A549 (cell line): ENCODE data around the gene CCR1. TPM values are rescaled to one million over a fixed set of nuclear protein-coding genes. Genes with fewer than 3 reads are reported as not detected.

Experiments used
- ATAC-seq, 2 experiments: fragments of 200-7000 bp in 1 of 2; fragments of >200 bp in 1 of 2; cut with Nextera tagmentation in 1 of 2; cut with Tn5 transposase in 1 of 2; 3 replicates each; pipeline versions ENCODE4 v1.8.0 to v1.9.1; 2018 to 2020; ENCODE audit warnings: mild to moderate bottlenecking in 1 of 2, moderate library complexity in 1 of 2
- CTCF ChIA-PET: fragments of 300-600 bp; sonication (Branson Sonifier 250); formaldehyde crosslinking; extraction: SDS; loops from one replicate; lab custom pipeline; 2021; ENCODE audit warnings: antibody characterized with exemption, inconsistent platforms; lab: Yijun Ruan, JAX
- POLR2A ChIA-PET: fragments of 350-600 bp; formaldehyde crosslinking; extraction: SDS; loops from one replicate; lab custom pipeline; 2021; ENCODE audit warnings: antibody characterized with exemption, inconsistent platforms; lab: Yijun Ruan, JAX
- DNase-seq, 2 experiments: peaks; one replicate each; pipeline versions ENCODE4 v3.0.0 to v3.0.0-alpha.2; 2011 to 2016; ENCODE audit warnings: low read depth in 1 of 2, low spot score in 1 of 2
- FAIRE-seq: peaks from 2 replicates; lab custom pipeline; 2011; peaks lifted over from hg19 to GRCh38; lab: Jason Lieb, UNC
- H3K27ac ChIP-seq, 2 experiments: fragments of >200 bp; sonication (Bioruptor Twin); formaldehyde crosslinking; 3 replicates each; pipeline ENCODE4 v1.5.1; 2016 to 2017
- H3K4me1 ChIP-seq: fragments of >200 bp; sonication (Bioruptor Twin); formaldehyde crosslinking; 3 replicates; pipeline ENCODE4 v1.6.1; 2016
- H3K4me2 ChIP-seq: fragments of >200 bp; sonication (Bioruptor Twin); formaldehyde crosslinking; 3 replicates; pipeline ENCODE4 v1.6.1; 2016
- H3K4me3 ChIP-seq: fragments of >200 bp; sonication (Bioruptor Twin); formaldehyde crosslinking; 3 replicates; pipeline ENCODE4 v1.5.1; 2016
- H3K9me3 ChIP-seq: fragments of >200 bp; sonication (Bioruptor Twin); formaldehyde crosslinking; 3 replicates; pipeline ENCODE4 v1.6.1; 2016
- BHLHE40 ChIP-seq: IDR thresholded peaks from 2 replicates; pipeline ENCODE4 v1.6.1; 2012; ENCODE audit warnings: low read depth, low read length, inconsistent platforms
- CBX8 ChIP-seq: fragments of 200-600 bp; sonication (generic); IDR thresholded peaks from 2 replicates; pipeline ENCODE4 v1.6.1; 2016
- CEBPB ChIP-seq, 2 experiments: fragments of >200 bp in 1 of 2; sonication (Bioruptor Twin) in 1 of 2; formaldehyde crosslinking in 1 of 2; IDR thresholded peaks; 2 replicates each; pipeline ENCODE4 v1.6.1; 2012 to 2016
- CHD2 ChIP-seq: fragments of 150-350 bp; IDR thresholded peaks from 2 replicates; pipeline ENCODE4 v1.6.1; 2014; ENCODE audit warnings: low read length; ENCODE audit not compliant: partially characterized antibody
- CHD4 ChIP-seq: fragments of 200-600 bp; sonication (generic); IDR thresholded peaks from 2 replicates; pipeline ENCODE4 v1.6.1; 2016; ENCODE audit warnings: antibody characterized with exemption, mild to moderate bottlenecking, borderline replicate concordance
- EHMT2 ChIP-seq: fragments of 200-600 bp; sonication (generic); IDR thresholded peaks from 2 replicates; pipeline ENCODE4 v1.6.1; 2016; ENCODE audit warnings: antibody characterized with exemption, low read depth, mild to moderate bottlenecking, moderate library complexity
- FOSL2 ChIP-seq, 2 experiments: fragments of 450-650 bp in 1 of 2; fragments of >200 bp in 1 of 2; sonication (Bioruptor Twin) in 1 of 2; formaldehyde crosslinking; IDR thresholded peaks; 2 replicates each; pipeline versions ENCODE4 v1.5.0 to v1.6.1; 2016 to 2020; ENCODE audit warnings: mild to moderate bottlenecking in 1 of 2, moderate library complexity in 1 of 2
- GATA3 ChIP-seq: IDR thresholded peaks from 2 replicates; pipeline ENCODE4 v1.6.1; 2012; ENCODE audit warnings: borderline replicate concordance
- HDAC2 ChIP-seq: fragments of 200-600 bp; sonication (generic); IDR thresholded peaks from 2 replicates; pipeline ENCODE4 v1.6.1; 2016
- JUNB ChIP-seq: fragments of >200 bp; sonication (Bioruptor Twin); formaldehyde crosslinking; IDR thresholded peaks from 2 replicates; pipeline ENCODE4 v1.6.1; 2016
- KDM1A ChIP-seq: fragments of 200-600 bp; sonication (generic); IDR thresholded peaks from 2 replicates; pipeline ENCODE4 v1.6.1; 2016; ENCODE audit warnings: low read depth, mild to moderate bottlenecking
- KDM5A ChIP-seq: fragments of 200-600 bp; sonication (generic); IDR thresholded peaks from 2 replicates; pipeline ENCODE4 v1.6.1; 2016; ENCODE audit warnings: antibody characterized with exemption, mild to moderate bottlenecking
- MAZ ChIP-seq: fragments of 150-350 bp; IDR thresholded peaks from 2 replicates; pipeline ENCODE4 v1.6.1; 2014; ENCODE audit warnings: antibody characterized with exemption, low read depth, low read length, borderline replicate concordance
- NFE2L2 ChIP-seq: fragments of 150-350 bp; conservative IDR thresholded peaks from 2 replicates; pipeline ENCODE4 v1.6.1; 2014; ENCODE audit warnings: low read length
- NR3C1 ChIP-seq: fragments of >200 bp; sonication (Bioruptor Twin); formaldehyde crosslinking; IDR thresholded peaks from 3 replicates; pipeline ENCODE4 v1.6.1; 2017
- RAD21 ChIP-seq, 2 experiments: fragments of >200 bp in 1 of 2; sonication (Bioruptor Twin) in 1 of 2; formaldehyde crosslinking in 1 of 2; IDR thresholded peaks in 1 of 2; conservative IDR thresholded peaks in 1 of 2; 2 replicates in 1 of 2; 3 replicates in 1 of 2; pipeline ENCODE4 v1.6.1; 2012 to 2018; ENCODE audit warnings: inconsistent platforms in 1 of 2
- ZC3H11A ChIP-seq: fragments of 450-650 bp; IDR thresholded peaks from 2 replicates; pipeline ENCODE4 v1.6.1; 2014; ENCODE audit warnings: antibody characterized with exemption, mild to moderate bottlenecking
- ZSCAN20 ChIP-seq: fragments of 250-450 bp; sonication (Bioruptor Pico); IDR thresholded peaks from 2 replicates; pipeline ENCODE4 v1.8.0; 2022; ENCODE audit warnings: mild to moderate bottlenecking, moderate library complexity
- WGBS: methylation state at CpG from one replicate; pipeline ENCODE4 v1.1.6; 2017; ENCODE audit errors: missing lambda C conversion rate; 5-methylcytosine and 5-hydroxymethylcytosine counted together
- polyA plus RNA-seq, 4 experiments: library from polyadenylated mRNA; depleted of rRNA in 3 of 4; stranded (reverse); fragments of >200 nt; fragmentation: RNase III in 1 of 4; extraction: RNeasy Plus Mini Kit Qiagen cat#74134 plus additional on column Dnase treatment in 1 of 4; gene quantifications; 2 replicates in 3 of 4; 3 replicates in 1 of 4; pipeline ENCODE4 v1.2.3, GENCODE V29; 2011 to 2017
- TF ChIP-seq, protein P1 (sequence below): IDR thresholded peaks from 2 replicates; pipeline ENCODE4 v1.6.1; 2012
- TF ChIP-seq, protein P2 (sequence below): fragments of 150-350 bp; IDR thresholded peaks from 2 replicates; pipeline ENCODE4 v1.6.1; 2014; ENCODE audit warnings: low read depth, mild to moderate bottlenecking, low read length
- TF ChIP-seq, protein P3 (sequence below): IDR thresholded peaks from 2 replicates; pipeline ENCODE4 v1.6.1; 2012; ENCODE audit warnings: low read depth, borderline replicate concordance
- TF ChIP-seq, protein P4 (sequence below): fragments of >200 bp; sonication (Bioruptor Twin); formaldehyde crosslinking; IDR thresholded peaks from 3 replicates; pipeline ENCODE4 v1.6.1; 2016

The CCR1 gene
- polyA plus RNA-seq, 2 of the 4 experiments (the other 2 are of a cell fraction): 0.03 TPM; not detected in 1

DNA sequence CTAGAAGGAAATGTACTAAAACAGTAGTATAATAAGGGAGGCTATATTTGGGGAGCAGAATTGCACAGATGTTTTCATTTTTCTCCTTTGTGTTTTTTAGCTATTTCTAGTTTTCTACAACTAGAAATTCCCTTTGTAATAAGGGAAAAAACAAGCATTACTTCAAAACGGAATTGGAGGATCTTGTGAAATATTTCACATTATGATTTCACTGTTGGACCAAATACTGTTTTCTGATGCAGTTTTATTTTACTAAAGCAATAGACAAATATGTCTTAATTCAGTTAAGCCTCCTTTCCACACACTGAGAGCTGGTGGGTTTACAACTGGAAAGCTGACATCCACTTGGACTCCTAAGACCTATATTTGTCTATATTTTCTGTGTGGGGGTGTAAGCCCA lies 7.3 kb downstream of the CCR1 start (continued):
- TF ChIP-seq NR3C1 (no peak), ZC3H11A (no peak), ZSCAN20 (no peak)

DNA sequence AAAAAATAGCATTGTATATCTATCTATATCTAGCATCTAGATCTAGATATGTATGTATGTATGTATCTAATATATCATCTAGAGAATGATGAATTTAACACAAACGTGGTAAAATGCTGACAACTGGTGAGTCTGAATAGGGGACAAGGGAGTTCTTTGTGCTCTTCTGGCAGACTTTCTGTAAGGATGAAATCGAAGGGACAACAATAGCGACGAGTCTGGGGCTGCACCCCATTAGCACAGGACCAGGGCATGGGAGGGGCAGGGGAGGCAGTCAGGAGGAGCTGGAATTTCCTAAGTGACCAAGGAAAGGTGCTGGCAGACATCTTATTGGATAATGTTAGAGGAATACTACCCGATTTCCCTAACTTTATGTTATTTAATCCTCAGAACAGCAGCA lies 7.9 kb downstream of the CCR1 start:
- Histone ChIP-seq H3K27ac (no peak overlapping the region), H3K4me2 (no peak overlapping the region), H3K4me1 (no peaks in the 10 kb centered on the region), H3K9me3 (peaks cover 3% of the 10 kb centered on the region; the same call in 1 of the 3 replicates), H3K4me3 (no peak overlapping the region)
- WGBS: 11% methylated on average over 5 of the region's 5 CpGs
- DNase-seq: no peak
- ChIA-PET CTCF (interaction anchor here (1.5 kb wide), 1 partner anchor 10 kb away, joined by 3 read pairs; no protein-coding TSS in a partner anchor), POLR2A (no interaction called here)
- ATAC-seq: no peak
- no peak for FAIRE-seq
- TF ChIP-seq, protein P1, sequence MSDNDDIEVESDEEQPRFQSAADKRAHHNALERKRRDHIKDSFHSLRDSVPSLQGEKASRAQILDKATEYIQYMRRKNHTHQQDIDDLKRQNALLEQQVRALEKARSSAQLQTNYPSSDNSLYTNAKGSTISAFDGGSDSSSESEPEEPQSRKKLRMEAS: no peak
- TF ChIP-seq, protein P2, sequence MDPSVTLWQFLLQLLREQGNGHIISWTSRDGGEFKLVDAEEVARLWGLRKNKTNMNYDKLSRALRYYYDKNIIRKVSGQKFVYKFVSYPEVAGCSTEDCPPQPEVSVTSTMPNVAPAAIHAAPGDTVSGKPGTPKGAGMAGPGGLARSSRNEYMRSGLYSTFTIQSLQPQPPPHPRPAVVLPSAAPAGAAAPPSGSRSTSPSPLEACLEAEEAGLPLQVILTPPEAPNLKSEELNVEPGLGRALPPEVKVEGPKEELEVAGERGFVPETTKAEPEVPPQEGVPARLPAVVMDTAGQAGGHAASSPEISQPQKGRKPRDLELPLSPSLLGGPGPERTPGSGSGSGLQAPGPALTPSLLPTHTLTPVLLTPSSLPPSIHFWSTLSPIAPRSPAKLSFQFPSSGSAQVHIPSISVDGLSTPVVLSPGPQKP: no peak
- TF ChIP-seq CHD2 (no peak), NFE2L2 (no peak)

DNA sequence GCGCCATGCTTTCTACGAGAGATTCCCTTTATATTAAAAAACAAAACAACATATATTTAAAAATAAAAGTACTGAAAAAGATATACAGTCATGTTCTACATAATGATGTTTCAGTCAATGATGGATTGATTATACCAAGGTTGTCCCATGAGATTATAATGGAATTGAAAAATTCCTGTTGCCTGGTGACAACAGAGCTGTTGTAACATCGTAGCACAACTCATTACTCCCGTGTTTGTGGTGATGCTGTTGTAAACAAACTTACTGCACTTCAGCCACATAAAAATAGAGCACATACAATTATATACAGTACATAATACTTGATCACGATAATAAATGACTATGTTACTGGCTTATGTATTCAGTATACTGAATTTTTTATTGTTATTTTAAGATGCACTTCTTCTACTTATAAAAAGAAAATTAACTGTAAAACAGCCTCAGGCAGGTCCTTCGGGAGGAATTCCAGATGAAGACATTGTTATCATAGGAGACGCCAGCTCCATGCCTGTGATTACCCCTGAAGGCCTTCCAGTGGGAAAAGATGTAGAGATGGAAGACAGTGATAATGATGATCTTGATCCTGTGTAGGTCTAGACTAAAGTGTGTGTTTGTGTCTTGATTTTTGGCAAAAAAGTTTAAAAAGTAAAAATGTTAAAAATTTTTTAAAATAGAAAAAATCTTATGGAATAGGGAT lies 11.7 kb downstream of the CCR1 start:
- ATAC-seq (no peak), FAIRE-seq (no peak), DNase-seq (no peak)
- ChIA-PET POLR2A (no interaction called here), CTCF (no interaction called here)
- TF ChIP-seq, protein P3, sequence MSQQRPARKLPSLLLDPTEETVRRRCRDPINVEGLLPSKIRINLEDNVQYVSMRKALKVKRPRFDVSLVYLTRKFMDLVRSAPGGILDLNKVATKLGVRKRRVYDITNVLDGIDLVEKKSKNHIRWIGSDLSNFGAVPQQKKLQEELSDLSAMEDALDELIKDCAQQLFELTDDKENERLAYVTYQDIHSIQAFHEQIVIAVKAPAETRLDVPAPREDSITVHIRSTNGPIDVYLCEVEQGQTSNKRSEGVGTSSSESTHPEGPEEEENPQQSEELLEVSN: no peak
- TF ChIP-seq RAD21 (conservative IDR thresholded peaks at IDR 0.05 in 1 of 2, IDR thresholded peaks at IDR 0.05 in 1 of 2) (no peak), GATA3 (no peak), FOSL2 (IDR thresholded peaks at IDR 0.05) (no peak), FOSL2 (CRISPR knock-in tag; IDR thresholded peaks at IDR 0.05) (no peak), KDM5A (no peak), CEBPB (IDR thresholded peaks at IDR 0.05) (no peak), ZC3H11A (no peak)
- Histone ChIP-seq H3K4me3 (no peak overlapping the region), H3K4me2 (no peak overlapping the region), H3K4me1 (no peaks in the 10 kb centered on the region), H3K27ac (no peak overlapping the region), H3K9me3 (peaks cover 20% of the 10 kb centered on the region; the same call in 2 of the 3 replicates)
- 12% methylated on average over 7 of the region's 7 CpGs for WGBS

DNA sequence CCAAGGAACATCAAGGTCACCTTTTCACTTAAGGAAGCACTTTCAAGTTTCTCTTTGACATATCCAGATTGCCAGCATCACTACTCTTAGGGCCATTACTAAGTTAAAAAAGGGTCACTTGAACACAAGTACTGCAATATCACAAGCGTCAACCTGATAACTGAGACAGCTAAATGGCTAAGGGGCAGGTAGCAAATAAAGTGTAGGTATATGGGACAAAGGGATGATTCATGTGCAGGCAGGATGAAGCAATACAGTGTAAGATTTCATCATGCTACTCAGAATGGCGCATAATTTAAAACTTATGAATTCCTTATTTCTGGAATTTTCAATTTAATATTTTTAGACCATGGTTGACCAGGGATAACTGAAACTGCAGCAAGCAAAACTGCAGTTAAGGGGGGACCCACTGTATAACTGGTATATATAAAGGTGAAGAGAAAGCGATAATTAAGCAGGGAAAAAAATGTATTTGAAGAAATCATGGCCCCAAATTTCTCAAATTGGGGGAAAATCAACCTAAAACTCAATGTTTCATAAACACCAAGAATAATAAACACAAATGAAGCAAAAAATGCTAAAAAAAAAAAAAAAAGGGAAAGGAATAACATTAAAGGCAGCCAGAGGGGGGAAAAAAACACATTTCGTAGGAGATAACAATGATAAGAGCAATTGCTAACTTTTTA lies 13.1 kb downstream of the CCR1 start:
- FAIRE-seq (no peak), DNase-seq (no peak)
- TF ChIP-seq, protein P3: no peak
- TF ChIP-seq, protein P4, sequence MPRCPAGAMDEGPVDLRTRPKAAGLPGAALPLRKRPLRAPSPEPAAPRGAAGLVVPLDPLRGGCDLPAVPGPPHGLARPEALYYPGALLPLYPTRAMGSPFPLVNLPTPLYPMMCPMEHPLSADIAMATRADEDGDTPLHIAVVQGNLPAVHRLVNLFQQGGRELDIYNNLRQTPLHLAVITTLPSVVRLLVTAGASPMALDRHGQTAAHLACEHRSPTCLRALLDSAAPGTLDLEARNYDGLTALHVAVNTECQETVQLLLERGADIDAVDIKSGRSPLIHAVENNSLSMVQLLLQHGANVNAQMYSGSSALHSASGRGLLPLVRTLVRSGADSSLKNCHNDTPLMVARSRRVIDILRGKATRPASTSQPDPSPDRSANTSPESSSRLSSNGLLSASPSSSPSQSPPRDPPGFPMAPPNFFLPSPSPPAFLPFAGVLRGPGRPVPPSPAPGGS: no peak
- TF ChIP-seq HDAC2 (no peak), MAZ (no peak), BHLHE40 (no peak), ZC3H11A (no peak), CHD4 (no peak), EHMT2 (no peak), NFE2L2 (no peak), ZSCAN20 (no peak), KDM1A (no peak), JUNB (no peak), CBX8 (no peak), CHD2 (no peak)

More for the DNA sequence above, 13.1 kb downstream of the CCR1 start:
- no peak overlapping the region for H3K4me3 ChIP-seq
- ChIA-PET CTCF (no interaction called here), POLR2A (no interaction called here)
- no peaks in the 10 kb centered on the region for H3K4me1 ChIP-seq
- H3K9me3 ChIP-seq: peaks cover 20% of the 10 kb centered on the region; the same call in 2 of the 3 replicates
- no peak overlapping the region for H3K4me2 ChIP-seq
- 23% methylated on average over 4 of the region's 4 CpGs for WGBS
- ATAC-seq: no peak
- H3K27ac ChIP-seq: no peak overlapping the region
